WTC11 (cell line): ENCODE results near the gene ALOX12. TPM values are rescaled to one million over a fixed set of nuclear protein-coding genes. Genes with fewer than 3 reads are reported as not detected.
"Not testable (repeated sequence)": the region's sequence is repeated elsewhere in the genome, so short reads cannot be mapped to it uniquely, and the experiment has no call there.

Experiments
- ATAC-seq: fragments of 200-7000 bp; cut with Tn5 transposase; 2 replicates; pipeline ENCODE4 v1.10.0; 2021; ENCODE audit warnings: mild to moderate bottlenecking, moderate library complexity
- CTCF ChIA-PET: fragments of 300-600 bp; sonication (Branson Sonifier 250); formaldehyde crosslinking; loops from one replicate; lab custom pipeline; 2021; ENCODE audit warnings: antibody characterized with exemption; lab: Charles Lee
- POLR2A ChIA-PET: fragments of 350-600 bp; sonication (Branson Sonifier 250); formaldehyde crosslinking; loops from one replicate; lab custom pipeline; 2021; ENCODE audit warnings: antibody characterized with exemption; lab: Charles Lee
- DNase-seq: peaks from one replicate; pipeline ENCODE4 v3.0.0; 2021; ENCODE audit warnings: low spot score
- H3K27ac Mint-ChIP-seq: 2 replicates; pipeline ENCODE4 v1.8.0; 2021; ENCODE audit warnings: mixed read lengths
- H3K27me3 Mint-ChIP-seq: 2 replicates; pipeline ENCODE4 v1.8.0; 2021; ENCODE audit warnings: low read depth, mild to moderate bottlenecking, moderate library complexity, mixed read lengths
- H3K36me3 Mint-ChIP-seq: 2 replicates; pipeline ENCODE4 v1.8.0; 2021; ENCODE audit warnings: mixed read lengths
- H3K4me1 Mint-ChIP-seq: 2 replicates; pipeline ENCODE4 v1.8.0; 2022; ENCODE audit warnings: mixed read lengths
- H3K4me3 Mint-ChIP-seq: 2 replicates; pipeline ENCODE4 v1.8.0; 2021; ENCODE audit warnings: mild to moderate bottlenecking, moderate library complexity, mixed read lengths
- H3K9me3 Mint-ChIP-seq: 2 replicates; pipeline ENCODE4 v1.8.0; 2021; ENCODE audit warnings: mixed read lengths
- AFF4 ChIP-seq: sonication (generic); formaldehyde crosslinking; IDR thresholded peaks from 2 replicates; pipeline ENCODE4 v1.8.1; 2023; ENCODE audit warnings: mild to moderate bottlenecking, missing genetic modification reagents, borderline replicate concordance
- ATF1 ChIP-seq: sonication (generic); formaldehyde crosslinking; IDR thresholded peaks from 2 replicates; pipeline ENCODE4 v1.8.1; 2023; ENCODE audit warnings: mild to moderate bottlenecking, moderate library complexity, missing genetic modification reagents
- CBFB ChIP-seq: sonication (generic); formaldehyde crosslinking; IDR thresholded peaks from 2 replicates; pipeline ENCODE4 v1.8.1; 2022; ENCODE audit warnings: mild to moderate bottlenecking, low read depth, missing genetic modification reagents
- CDX4 ChIP-seq: fragments of 250-450 bp; sonication (Bioruptor Pico); IDR thresholded peaks from 2 replicates; pipeline ENCODE4 v1.9.0; 2021; ENCODE audit warnings: moderate library complexity, mild to moderate bottlenecking, inconsistent platforms, borderline replicate concordance
- ESRRA ChIP-seq: sonication (generic); formaldehyde crosslinking; IDR thresholded peaks from 2 replicates; pipeline ENCODE4 v1.8.1; 2022; ENCODE audit warnings: mild to moderate bottlenecking, missing genetic modification reagents, borderline replicate concordance
- FOXP1 ChIP-seq: sonication (generic); formaldehyde crosslinking; IDR thresholded peaks from 2 replicates; pipeline ENCODE4 v1.8.0; 2022; ENCODE audit warnings: missing genetic modification reagents, mild to moderate bottlenecking, moderate library complexity, borderline replicate concordance
- IRF1 ChIP-seq: sonication (generic); formaldehyde crosslinking; IDR thresholded peaks from 2 replicates; pipeline ENCODE4 v1.8.0; 2023; ENCODE audit warnings: missing genetic modification reagents
- MLX ChIP-seq: sonication (generic); formaldehyde crosslinking; IDR thresholded peaks from 2 replicates; pipeline ENCODE4 v1.8.1; 2023; ENCODE audit warnings: mild to moderate bottlenecking, missing genetic modification reagents, moderate library complexity
- PRDM15 ChIP-seq: sonication (generic); formaldehyde crosslinking; IDR thresholded peaks from 2 replicates; pipeline ENCODE4 v1.8.0; 2022; ENCODE audit warnings: missing genetic modification reagents
- SOX15 ChIP-seq: fragments of 250-450 bp; sonication (Bioruptor Pico); IDR thresholded peaks from 2 replicates; pipeline ENCODE4 v1.9.0; 2021; ENCODE audit warnings: mild to moderate bottlenecking
- ZNF138 ChIP-seq: sonication (generic); formaldehyde crosslinking; conservative IDR thresholded peaks from 2 replicates; pipeline ENCODE4 v1.8.1; 2022; ENCODE audit warnings: mild to moderate bottlenecking, moderate library complexity, missing genetic modification reagents
- ZNF317 ChIP-seq: sonication (generic); formaldehyde crosslinking; IDR thresholded peaks from 2 replicates; pipeline ENCODE4 v1.8.1; 2023; ENCODE audit warnings: low read depth, mild to moderate bottlenecking, moderate library complexity, missing genetic modification reagents, borderline replicate concordance
- ZNF512 ChIP-seq: sonication (generic); formaldehyde crosslinking; IDR thresholded peaks from 2 replicates; pipeline ENCODE4 v1.8.1; 2022; ENCODE audit warnings: missing genetic modification reagents, borderline replicate concordance
- ZNF671 ChIP-seq: fragments of 250-450 bp; sonication (Bioruptor Pico); IDR thresholded peaks from 2 replicates; pipeline ENCODE4 v1.8.0; 2021; ENCODE audit warnings: mild to moderate bottlenecking
- total RNA-seq: library from RNA; stranded (reverse); gene quantifications from 3 replicates; pipeline ENCODE4 v1.2.3, GENCODE V29; 2021

The ALOX12 gene
- total RNA-seq, 1 experiment from 2014 or later: 1.9 TPM

GRCh38 chr17:6948562-6948961 lies 47.3 kb upstream of the ALOX12 start:
- no peak overlapping the region for H3K4me3 Mint-ChIP-seq
- no peak for DNase-seq
- TF ChIP-seq ZNF671 (CRISPR knock-in tag): no peak
- TF ChIP-seq SOX15 (CRISPR knock-in tag): no peak
- no peak for TF ChIP-seq AFF4 (CRISPR knock-in tag)
- TF ChIP-seq CDX4 (CRISPR knock-in tag): no peak
- TF ChIP-seq ZNF317 (CRISPR knock-in tag): no peak
- no peak for TF ChIP-seq ZNF512 (CRISPR knock-in tag)
- no peak for TF ChIP-seq ESRRA (CRISPR knock-in tag)
- no peak for TF ChIP-seq ZNF138 (CRISPR knock-in tag)
- TF ChIP-seq CBFB (CRISPR knock-in tag): no peak
- ChIA-PET CTCF (interaction anchor here (1.0 kb wide), 1 partner anchor 247 kb away, joined by 3 read pairs; no protein-coding TSS in a partner anchor), POLR2A (no interaction called here)
- no peaks in the 10 kb centered on the region for H3K4me1 Mint-ChIP-seq
- 0 out of 2 replicates have a peak, but pooled peaks cover 3% of the 10 kb centered on the region for H3K9me3 Mint-ChIP-seq
- peaks cover 3% of the 10 kb centered on the region; the same call in 1 of the 2 replicates for H3K27me3 Mint-ChIP-seq
- no peak for ATAC-seq
- H3K36me3 Mint-ChIP-seq: no peaks in the 10 kb centered on the region
- H3K27ac Mint-ChIP-seq: no peak overlapping the region

- ATAC-seq (no peak), DNase-seq (no peak)
- Mint-ChIP-seq H3K27ac (no peak overlapping the region), H3K36me3 (no peaks in the 10 kb centered on the region), H3K27me3 (peaks cover 6% of the 10 kb centered on the region; the same call in 1 of the 2 replicates), H3K4me1 (no peaks in the 10 kb centered on the region), H3K9me3 (0 out of 2 replicates have a peak, but pooled peaks cover 3% of the 10 kb centered on the region), H3K4me3 (no peak overlapping the region)
- ChIA-PET POLR2A (no interaction called here), CTCF (interaction anchor here (1.0 kb wide), 1 partner anchor 247 kb away, joined by 3 read pairs; no protein-coding TSS in a partner anchor)
- TF ChIP-seq IRF1 (CRISPR knock-in tag) (no peak), MLX (CRISPR knock-in tag) (no peak), AFF4 (CRISPR knock-in tag) (no peak), ATF1 (no peak), FOXP1 (CRISPR knock-in tag) (no peak), PRDM15 (CRISPR knock-in tag) (no peak)
These were observed 46.9 kb upstream of the ALOX12 start for GRCh38 chr17:6948976-6949375.

- H3K36me3 Mint-ChIP-seq, POLR2A ChIA-PET, H3K27ac Mint-ChIP-seq, CTCF ChIA-PET, H3K4me3 Mint-ChIP-seq, H3K4me1 Mint-ChIP-seq, ATAC-seq, DNase-seq: not testable (repeated sequence)
- H3K9me3 Mint-ChIP-seq: peaks cover 12% of the 10 kb centered on the region
- peaks cover 22% of the 10 kb centered on the region for H3K27me3 Mint-ChIP-seq
These were observed 44.9 kb upstream of the ALOX12 start for GRCh38 chr17:6950938-6951337.
